Activated naive CD8-positive, alpha-beta T cell (primary cell): ENCODE data around the gene SLC12A6.
"Not testable (repeated sequence)": the region's sequence is repeated elsewhere in the genome, so short reads cannot be mapped to it uniquely, and the experiment has no call there.

ENCODE experiments used
- H3K27ac Mint-ChIP-seq: one replicate; pipeline ENCODE4 v1.8.0; 2021; ENCODE audit warnings: mixed read lengths
- H3K27me3 Mint-ChIP-seq: one replicate; pipeline ENCODE4 v1.8.0; 2021; ENCODE audit warnings: mixed read lengths
- H3K36me3 Mint-ChIP-seq: one replicate; pipeline ENCODE4 v1.8.0; 2021; ENCODE audit warnings: mixed read lengths
- H3K4me1 Mint-ChIP-seq: one replicate; pipeline ENCODE4 v1.8.0; 2021; ENCODE audit warnings: low read depth, mixed read lengths
- H3K4me3 Mint-ChIP-seq: one replicate; pipeline ENCODE4 v1.8.0; 2021; ENCODE audit warnings: mild to moderate bottlenecking, mixed read lengths
- H3K9me3 Mint-ChIP-seq: one replicate; pipeline ENCODE4 v1.8.0; 2021; ENCODE audit warnings: low read depth, mixed read lengths

Gene SLC12A6

DNA sequence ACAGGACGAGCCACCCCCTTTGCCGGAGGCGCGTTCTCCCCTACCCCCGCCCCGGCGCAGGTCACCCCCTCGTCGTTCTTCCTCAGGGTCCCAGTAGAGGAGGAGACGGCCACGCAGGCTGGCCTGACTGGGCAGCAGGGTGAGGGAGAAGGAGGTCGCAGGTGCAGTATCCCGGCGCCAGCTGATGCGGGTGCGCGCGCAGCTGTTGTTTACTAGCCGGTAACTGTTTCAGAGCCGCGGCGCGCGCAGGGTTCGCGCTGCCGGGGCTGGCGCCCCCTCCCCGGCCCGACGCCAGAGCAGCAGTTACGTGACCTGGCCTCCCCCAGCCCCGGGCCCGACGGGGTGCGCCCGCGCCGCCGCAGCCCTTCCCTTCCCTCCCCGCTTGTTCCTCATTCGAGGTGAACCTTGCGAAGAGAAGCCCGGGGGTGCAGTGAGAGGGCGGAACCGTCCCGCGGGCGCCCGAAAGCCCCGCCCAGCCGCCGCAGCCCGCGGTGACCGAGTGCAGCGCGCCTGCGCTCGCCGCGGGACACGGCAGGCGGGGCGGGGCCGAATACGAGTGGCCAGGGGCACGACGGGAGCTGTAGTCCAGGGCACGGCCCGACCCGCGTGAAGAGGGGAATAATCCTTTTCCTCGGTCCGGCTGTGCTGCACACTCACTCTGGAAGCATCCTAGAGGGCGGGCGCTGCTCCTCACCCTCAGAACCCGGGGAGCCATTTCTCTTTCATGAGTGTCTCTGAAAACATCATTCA lies at the start of gene SLC12A6:
Gene SLC12A6 (minus strand): TSS at position 225 of the 750 bp plus-strand sequence. CDS start 1,101 bp downstream, outside the sequence.
- Mint-ChIP-seq H3K9me3 (no peaks in the 10 kb centered on the region), H3K27ac (peak within 1 kb of the TSS; percentile 98), H3K4me1 (peaks cover 65% of the 10 kb centered on the region), H3K36me3 (peaks cover 9% of the 10 kb centered on the region), H3K4me3 (peak within 1 kb of the TSS; percentile 95), H3K27me3 (no peaks in the 10 kb centered on the region)

DNA sequence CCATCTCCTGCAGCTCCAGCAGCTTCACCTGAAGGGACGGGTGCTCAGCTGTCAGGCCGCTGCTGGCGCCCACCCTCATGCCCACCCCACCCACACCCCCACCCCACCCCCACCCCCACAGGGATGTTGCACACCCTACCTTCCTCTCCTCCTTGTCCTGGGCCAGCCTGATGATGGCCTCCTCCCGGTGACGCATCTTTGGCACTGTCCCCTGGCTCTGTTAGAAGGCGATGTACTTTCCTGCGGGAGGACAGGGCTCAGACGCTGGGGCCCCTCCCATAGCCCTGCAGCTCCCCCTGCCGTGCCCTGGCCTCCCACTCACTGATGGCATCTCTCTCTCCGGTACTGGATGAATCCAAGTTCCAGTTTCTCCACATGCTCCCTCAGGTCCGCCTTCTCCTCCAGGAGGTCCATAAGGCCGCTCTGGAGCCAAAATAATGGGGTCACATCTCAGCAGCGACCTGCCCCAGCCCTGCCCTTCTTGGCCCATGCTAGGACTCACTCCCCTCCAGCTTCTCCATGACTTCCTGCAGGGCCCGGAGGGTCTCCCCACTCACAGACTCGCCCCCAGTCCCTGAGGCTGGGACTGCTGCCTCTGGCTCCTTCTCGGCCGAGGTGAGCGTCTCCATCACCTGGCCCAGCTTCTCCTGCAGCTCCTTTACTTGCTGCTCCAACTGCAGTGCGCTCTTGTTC lies 44.4 kb upstream of the SLC12A6 start:
- not testable (repeated sequence) for H3K27me3 Mint-ChIP-seq, H3K9me3 Mint-ChIP-seq, H3K36me3 Mint-ChIP-seq, H3K4me1 Mint-ChIP-seq, H3K4me3 Mint-ChIP-seq, H3K27ac Mint-ChIP-seq

DNA sequence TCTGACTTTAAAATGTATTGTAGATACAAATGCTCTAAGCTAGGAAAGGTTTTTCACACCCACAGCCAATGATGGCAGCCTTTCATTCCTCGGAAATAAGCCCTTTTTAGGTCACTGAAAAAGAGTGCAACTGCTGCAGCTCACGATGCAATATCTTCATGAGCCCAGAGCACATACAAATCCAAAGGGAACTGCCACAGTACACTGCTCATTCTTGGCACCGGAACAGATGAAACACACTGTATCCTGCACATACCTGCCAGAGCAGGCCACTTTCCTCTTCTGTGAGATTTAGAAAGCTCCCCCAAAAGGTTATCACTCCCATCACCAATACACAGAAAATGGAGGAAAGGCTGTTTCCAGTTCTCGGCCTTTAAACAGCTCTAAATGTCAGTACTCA lies 42.9 kb upstream of the SLC12A6 start:
- not testable (repeated sequence) for H3K9me3 Mint-ChIP-seq, H3K4me3 Mint-ChIP-seq, H3K27me3 Mint-ChIP-seq, H3K36me3 Mint-ChIP-seq, H3K4me1 Mint-ChIP-seq, H3K27ac Mint-ChIP-seq

DNA sequence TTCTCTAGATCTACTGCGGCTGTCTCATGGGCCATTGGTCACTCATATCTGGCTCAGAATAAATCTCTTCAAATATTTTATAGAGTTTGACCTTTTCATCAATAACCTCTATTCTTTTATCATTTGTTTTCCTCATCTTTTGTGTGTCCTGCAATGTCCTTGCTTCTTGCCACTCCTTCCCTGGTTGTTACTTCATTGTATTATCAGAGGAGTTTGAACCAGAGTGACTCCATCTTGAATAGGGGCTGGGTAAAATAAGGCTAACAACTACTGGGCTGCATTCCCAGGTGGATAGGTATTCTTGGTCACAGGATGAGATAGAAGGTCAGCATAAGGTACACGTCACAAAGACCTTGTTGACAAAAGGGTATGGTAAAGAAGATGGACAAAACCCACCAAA lies 39.3 kb upstream of the SLC12A6 start:
- Mint-ChIP-seq H3K4me3 (no peak overlapping the region), H3K27me3 (no peaks in the 10 kb centered on the region), H3K4me1 (no peaks in the 10 kb centered on the region), H3K9me3 (no peaks in the 10 kb centered on the region), H3K36me3 (peaks cover 2% of the 10 kb centered on the region), H3K27ac (no peak overlapping the region)

DNA sequence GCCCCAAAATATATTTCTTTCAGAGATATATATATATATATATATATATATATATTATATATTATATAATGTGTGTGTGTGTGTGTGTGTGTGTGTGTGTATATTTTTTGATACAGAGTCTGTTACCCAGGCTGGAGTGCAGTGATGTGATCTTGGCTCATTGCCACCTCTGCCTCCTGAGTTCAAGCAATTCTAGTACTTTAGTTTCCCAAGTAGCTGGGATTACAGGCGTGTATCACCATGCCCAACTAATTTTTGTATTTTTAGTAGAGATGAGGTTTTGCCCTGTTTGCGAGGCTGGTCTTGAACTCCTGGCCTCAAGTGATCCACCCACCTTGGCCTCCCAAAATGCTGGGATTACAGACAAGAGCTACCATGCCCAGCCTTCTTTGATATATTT lies 38.0 kb upstream of the SLC12A6 start:
- not testable (repeated sequence) for H3K27me3 Mint-ChIP-seq, H3K4me1 Mint-ChIP-seq, H3K36me3 Mint-ChIP-seq, H3K27ac Mint-ChIP-seq, H3K9me3 Mint-ChIP-seq, H3K4me3 Mint-ChIP-seq

DNA sequence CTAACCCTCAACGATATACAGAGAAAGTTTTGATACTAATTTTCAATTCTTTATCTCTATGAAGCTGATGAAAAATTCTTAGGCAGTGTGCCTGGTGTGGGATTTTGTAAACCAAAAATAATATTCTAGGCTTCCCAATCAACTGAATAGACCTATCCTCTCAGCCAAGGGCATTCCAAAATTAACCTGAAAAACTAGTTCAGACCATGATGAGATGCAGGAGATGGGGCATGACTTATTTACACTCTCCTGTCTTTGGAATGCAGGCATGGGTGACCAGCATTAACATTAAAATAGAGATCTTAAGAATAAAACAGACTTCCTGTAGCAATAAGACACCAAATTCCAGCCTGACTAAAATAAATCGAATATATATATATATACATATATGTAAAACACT lies 37.2 kb upstream of the SLC12A6 start:
- Mint-ChIP-seq H3K27ac (no peak overlapping the region), H3K4me1 (peaks cover 5% of the 10 kb centered on the region), H3K4me3 (no peak overlapping the region), H3K27me3 (no peaks in the 10 kb centered on the region), H3K36me3 (peaks cover 2% of the 10 kb centered on the region), H3K9me3 (no peaks in the 10 kb centered on the region)

DNA sequence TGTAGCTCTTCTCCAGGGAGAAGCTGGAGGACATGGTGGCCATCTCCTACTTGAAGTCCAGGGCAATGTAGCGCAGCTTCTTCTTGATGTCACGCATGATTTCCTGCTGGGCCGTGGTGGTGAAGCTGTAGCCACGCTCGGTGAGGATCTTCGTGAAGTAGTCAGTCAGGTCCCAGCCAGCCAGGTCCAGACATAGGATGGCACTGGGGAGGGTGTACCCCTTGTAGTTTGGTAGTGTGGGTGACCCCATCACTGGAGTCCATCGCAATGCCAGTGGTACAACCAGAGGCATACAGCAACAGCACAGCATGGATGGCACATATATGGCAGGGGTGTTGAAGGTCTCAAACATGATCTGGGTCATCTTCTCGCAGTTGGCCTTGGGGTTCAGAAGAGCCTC lies 36.4 kb upstream of the SLC12A6 start:
- no peaks in the 10 kb centered on the region for H3K36me3 Mint-ChIP-seq
- no peaks in the 10 kb centered on the region for H3K9me3 Mint-ChIP-seq
- H3K4me1 Mint-ChIP-seq = peaks cover 7% of the 10 kb centered on the region
- no peak overlapping the region for H3K27ac Mint-ChIP-seq
- H3K27me3 Mint-ChIP-seq = no peaks in the 10 kb centered on the region
- H3K4me3 Mint-ChIP-seq = no peak overlapping the region

DNA sequence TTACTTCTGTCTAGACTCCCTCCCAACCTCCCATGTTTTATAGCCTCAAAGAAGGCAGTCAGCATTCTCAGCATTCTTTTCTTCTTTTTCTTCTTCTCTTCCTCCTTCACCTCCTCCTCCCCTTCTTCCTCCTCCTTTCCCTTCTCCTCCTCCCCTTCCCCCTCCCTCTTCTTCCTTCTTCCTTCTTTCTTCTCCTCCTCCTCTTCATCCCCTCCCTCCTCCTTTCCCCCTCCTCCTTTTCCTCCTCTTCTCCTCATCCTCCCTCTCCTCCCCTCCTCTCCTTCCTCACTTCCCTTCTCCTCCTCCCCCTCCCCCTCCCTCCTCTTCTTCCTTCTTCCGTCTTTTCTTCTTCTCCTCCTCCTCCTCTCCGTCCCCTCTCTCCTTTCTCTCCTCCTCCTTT lies 33.1 kb upstream of the SLC12A6 start:
- Mint-ChIP-seq H3K9me3 (no peaks in the 10 kb centered on the region), H3K36me3 (no peaks in the 10 kb centered on the region), H3K4me3 (no peak overlapping the region), H3K27me3 (no peaks in the 10 kb centered on the region), H3K27ac (peak overlapping the region; percentile 73), H3K4me1 (peaks cover 26% of the 10 kb centered on the region)

DNA sequence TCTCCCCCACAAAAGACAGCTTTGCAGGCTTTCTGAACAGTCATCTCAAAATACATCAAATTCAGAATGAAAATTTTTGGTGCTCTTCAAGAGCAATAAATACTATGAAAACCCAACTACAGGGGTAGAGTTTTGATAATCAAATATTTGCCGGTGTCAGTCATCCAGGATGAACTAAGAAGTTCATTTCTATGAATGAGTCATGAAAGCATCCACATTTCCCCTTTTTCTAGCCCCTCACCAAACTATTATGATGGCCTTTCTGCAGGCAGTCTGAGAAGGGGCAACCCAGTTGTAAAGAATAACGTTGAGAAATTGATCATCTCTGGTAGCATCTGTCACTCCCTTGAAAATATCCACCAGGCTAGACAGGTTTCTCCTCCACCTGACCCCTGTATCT lies 32.5 kb upstream of the SLC12A6 start:
- Mint-ChIP-seq H3K27ac (peak overlapping the region; percentile 73), H3K36me3 (no peaks in the 10 kb centered on the region), H3K27me3 (no peaks in the 10 kb centered on the region), H3K9me3 (no peaks in the 10 kb centered on the region), H3K4me1 (peaks cover 31% of the 10 kb centered on the region), H3K4me3 (no peak overlapping the region)

DNA sequence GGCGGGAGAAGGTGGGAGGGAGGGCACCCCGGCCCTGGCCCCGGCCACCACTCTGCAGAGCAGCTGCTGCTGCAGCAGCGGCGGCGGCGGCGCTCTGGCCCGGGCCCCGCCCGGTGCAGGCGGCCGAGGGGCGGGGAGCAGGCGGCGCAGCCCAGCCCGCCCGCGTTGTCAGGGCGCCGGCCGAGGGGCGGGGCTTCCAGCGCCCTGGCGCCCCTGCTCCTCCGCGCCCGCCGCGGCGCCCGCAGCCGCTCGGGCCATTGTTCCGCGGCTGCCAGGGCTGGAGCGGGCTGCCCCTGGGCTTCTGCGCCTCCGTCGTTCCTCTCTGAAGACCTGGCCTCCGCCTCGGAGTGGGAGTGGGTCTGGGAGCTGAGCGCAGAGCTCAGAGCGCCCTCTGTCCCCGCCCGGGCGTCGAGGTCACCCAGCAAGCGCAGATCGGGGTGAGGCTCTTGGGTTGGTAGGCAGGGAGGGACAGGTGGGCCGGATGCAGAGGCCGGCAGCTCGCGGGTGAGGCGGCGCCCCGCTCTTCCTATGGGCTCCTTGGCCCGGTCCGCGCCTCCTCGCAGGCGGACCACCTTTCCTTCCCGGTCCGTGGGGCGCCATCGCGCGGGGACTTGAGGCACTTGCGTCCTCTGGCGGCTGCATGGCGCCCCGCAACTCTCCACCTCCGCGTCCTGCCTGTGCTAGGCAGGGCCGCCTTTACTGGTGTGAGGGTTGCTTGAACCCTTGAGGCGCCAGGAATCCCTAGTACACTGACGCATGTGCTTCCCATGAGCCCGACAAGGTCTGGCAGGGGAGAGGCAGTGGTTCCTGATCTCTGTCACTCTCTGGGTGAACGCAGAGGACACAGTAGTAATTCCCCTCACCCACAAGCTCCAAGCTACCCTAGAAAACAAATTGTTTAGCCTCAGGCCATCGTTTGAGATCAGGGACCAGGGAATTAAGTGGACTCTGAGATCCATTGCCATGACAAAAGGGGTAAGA lies 29.8 kb upstream of the SLC12A6 start, which contains the start of gene LPCAT4:
Gene LPCAT4 (minus strand): TSS at position 96 of the 981 bp plus-strand sequence. CDS start 96 bp downstream, outside the sequence.
- H3K36me3 Mint-ChIP-seq = no peaks in the 10 kb centered on the region
- H3K4me1 Mint-ChIP-seq = peaks cover 32% of the 10 kb centered on the region
- no peaks in the 10 kb centered on the region for H3K27me3 Mint-ChIP-seq
- H3K9me3 Mint-ChIP-seq = no peaks in the 10 kb centered on the region
- H3K4me3 Mint-ChIP-seq = peak within 1 kb of the TSS; percentile 94
- H3K27ac Mint-ChIP-seq = peak within 1 kb of the TSS; percentile 96

DNA sequence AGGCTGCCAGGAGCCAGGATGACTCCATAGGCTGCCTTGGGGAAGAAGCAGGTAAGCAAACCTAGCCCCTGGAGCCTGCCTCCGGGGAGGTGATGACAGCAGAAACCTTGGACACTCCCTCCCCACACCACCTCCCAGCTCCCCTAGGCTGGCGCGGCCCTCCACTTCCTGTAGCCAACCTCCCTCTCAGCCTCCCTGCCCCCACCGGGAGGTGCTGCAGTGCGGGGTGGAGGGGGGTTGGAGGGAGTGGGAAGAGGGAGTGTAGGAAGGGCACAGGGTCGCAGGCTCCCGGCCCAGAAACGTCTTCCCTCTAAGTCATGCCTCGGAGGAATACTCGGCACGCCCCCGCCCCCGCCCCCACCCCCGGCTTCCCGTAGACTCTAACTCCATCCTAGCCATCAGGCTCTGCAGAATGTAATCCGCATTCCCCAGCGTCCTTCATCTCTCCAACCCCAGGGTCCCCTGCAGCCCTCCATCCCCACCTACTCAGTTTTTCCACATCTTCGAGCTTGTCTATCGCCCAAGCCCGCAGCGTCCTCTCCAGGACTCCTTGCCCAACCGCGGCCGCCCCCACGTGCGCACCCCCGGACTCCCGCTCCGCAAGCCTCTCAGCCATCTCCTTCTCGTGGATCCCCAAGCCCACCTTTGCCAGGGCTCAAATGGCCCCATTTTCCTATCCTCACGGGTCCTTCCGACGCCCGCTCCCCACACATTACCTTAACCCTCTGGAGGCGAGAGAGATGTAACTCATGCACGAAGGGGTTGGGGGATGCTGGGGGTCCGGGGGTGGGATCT lies 28.9 kb upstream of the SLC12A6 start:
- Mint-ChIP-seq H3K27me3 (no peaks in the 10 kb centered on the region), H3K27ac (peak overlapping the region; percentile 69), H3K4me1 (peaks cover 32% of the 10 kb centered on the region), H3K4me3 (peak overlapping the region; percentile 94), H3K36me3 (no peaks in the 10 kb centered on the region), H3K9me3 (no peaks in the 10 kb centered on the region)

DNA sequence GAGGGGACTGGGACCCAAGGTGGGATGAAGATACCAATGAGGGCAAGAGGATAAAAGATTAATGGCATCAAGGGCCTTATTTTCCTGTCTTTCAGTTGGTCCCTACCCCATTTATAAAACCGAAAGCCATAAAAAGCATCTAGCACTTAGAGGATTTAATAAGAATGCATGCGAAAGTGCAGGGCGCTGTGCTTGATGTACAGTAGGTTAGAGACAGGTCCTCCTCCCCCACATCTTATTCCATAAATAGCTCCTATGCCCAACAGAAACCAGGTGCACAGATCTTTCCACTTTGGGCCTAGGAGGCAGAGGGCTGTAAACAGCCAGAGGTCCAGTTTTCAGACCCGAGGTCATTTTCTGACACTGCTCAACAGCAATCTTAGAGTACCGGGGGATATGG lies 28.3 kb upstream of the SLC12A6 start:
- H3K36me3 Mint-ChIP-seq = no peaks in the 10 kb centered on the region
- peak overlapping the region; percentile 94 for H3K4me3 Mint-ChIP-seq
- H3K9me3 Mint-ChIP-seq = no peaks in the 10 kb centered on the region
- H3K4me1 Mint-ChIP-seq = peaks cover 32% of the 10 kb centered on the region
- H3K27ac Mint-ChIP-seq = no peak overlapping the region
- H3K27me3 Mint-ChIP-seq = no peaks in the 10 kb centered on the region

DNA sequence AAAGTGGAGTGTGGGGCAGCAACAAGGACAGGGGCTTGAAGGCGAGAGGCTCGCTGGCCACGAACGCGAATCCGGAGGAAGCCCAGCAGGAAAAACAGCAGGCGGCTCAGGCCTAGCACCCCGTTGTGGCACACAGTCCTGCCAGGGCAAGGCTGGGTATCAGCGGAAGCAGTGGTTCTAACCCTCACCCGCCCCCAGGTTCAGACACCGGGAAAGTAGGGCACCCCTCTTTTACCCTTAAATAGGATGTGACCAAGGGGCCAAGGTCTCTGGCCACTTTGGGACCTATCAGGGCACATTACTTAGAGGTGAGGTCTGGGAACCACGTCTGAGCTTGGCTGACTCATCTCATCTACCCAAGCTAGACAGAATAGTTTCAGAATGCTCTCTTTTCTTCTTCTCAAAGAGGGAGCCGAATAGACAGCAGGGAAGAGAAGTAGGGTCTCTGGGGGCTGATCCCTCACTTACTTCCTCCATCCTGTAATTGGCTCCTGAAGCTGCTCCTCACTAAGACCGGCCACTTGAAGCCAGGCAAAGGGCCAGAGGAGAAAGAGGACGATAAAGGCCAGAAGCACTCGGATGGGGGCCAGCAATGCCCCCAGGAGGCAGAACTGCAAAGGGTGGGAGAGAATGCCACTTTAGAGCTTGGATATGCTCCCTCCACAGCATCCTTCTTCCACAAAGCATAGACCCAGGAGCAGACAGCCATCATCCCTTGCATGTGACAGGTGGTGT lies 27.7 kb upstream of the SLC12A6 start:
- H3K36me3 Mint-ChIP-seq = no peaks in the 10 kb centered on the region
- H3K4me3 Mint-ChIP-seq = peak overlapping the region; percentile 94
- H3K4me1 Mint-ChIP-seq = peaks cover 32% of the 10 kb centered on the region
- H3K27ac Mint-ChIP-seq = no peak overlapping the region
- no peaks in the 10 kb centered on the region for H3K27me3 Mint-ChIP-seq
- no peaks in the 10 kb centered on the region for H3K9me3 Mint-ChIP-seq

DNA sequence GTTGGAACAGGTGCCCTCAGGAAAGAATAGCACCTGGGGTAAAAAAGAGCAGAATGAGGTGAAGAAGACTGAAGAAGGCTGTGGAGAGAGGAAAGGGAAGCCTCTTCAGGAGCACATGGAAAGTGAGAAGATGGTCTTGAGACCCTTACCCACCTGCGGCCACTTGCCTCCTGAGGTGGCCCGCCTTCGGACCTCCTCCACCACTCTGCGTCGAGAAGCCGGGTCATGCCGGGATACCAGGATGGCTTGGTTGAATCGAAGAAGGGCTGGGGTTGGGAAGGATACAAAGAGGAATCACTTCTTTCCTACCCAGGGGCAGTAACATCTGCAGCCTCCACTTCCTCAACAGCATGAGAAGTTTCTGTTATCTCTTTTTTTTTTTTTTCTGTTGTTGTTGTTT lies 26.5 kb upstream of the SLC12A6 start:
- no peaks in the 10 kb centered on the region for H3K36me3 Mint-ChIP-seq
- H3K27me3 Mint-ChIP-seq = no peaks in the 10 kb centered on the region
- no peak overlapping the region for H3K27ac Mint-ChIP-seq
- no peaks in the 10 kb centered on the region for H3K9me3 Mint-ChIP-seq
- H3K4me3 Mint-ChIP-seq = no peak overlapping the region
- peaks cover 25% of the 10 kb centered on the region for H3K4me1 Mint-ChIP-seq
